WTC11 (cell line): ENCODE measurements around the gene STARD10.

ENCODE experiments used
- CDX4 ChIP-seq: fragments of 250-450 bp; sonication (Bioruptor Pico); IDR thresholded peaks from 2 replicates; pipeline ENCODE4 v1.9.0; 2021; ENCODE audit warnings: moderate library complexity, mild to moderate bottlenecking, inconsistent platforms, borderline replicate concordance
- CTCF ChIP-seq: fragments of 200-600 bp; IDR thresholded peaks from 2 replicates; pipeline ENCODE4 v1.8.0; 2022; ENCODE audit warnings: antibody characterized with exemption
- E2F5 ChIP-seq: sonication (generic); formaldehyde crosslinking; IDR thresholded peaks from 2 replicates; pipeline ENCODE4 v1.8.1; 2022; ENCODE audit warnings: mild to moderate bottlenecking, moderate library complexity, missing genetic modification reagents
- JUN ChIP-seq: sonication (generic); formaldehyde crosslinking; IDR thresholded peaks from 2 replicates; pipeline ENCODE4 v1.8.0; 2023; ENCODE audit warnings: mild to moderate bottlenecking, missing genetic modification reagents
- ZBTB43 ChIP-seq: sonication (generic); formaldehyde crosslinking; IDR thresholded peaks from 2 replicates; pipeline ENCODE4 v1.8.1; 2023; ENCODE audit warnings: mild to moderate bottlenecking, missing genetic modification reagents
- ZNF512 ChIP-seq: sonication (generic); formaldehyde crosslinking; IDR thresholded peaks from 2 replicates; pipeline ENCODE4 v1.8.1; 2022; ENCODE audit warnings: missing genetic modification reagents, borderline replicate concordance

GRCh38 chr11:72779495-72780128 lies 14.2 kb downstream of the STARD10 start:
- TF ChIP-seq CTCF (no peak), ZNF512 (CRISPR knock-in tag) (no peak), E2F5 (CRISPR knock-in tag) (no peak), ZBTB43 (CRISPR knock-in tag) (no peak), CDX4 (CRISPR knock-in tag) (no peak), JUN (CRISPR knock-in tag) (no peak)
